NCI-H748 (cell line): ENCODE results near the gene ITPKB.

ENCODE experiments used
- DNase-seq: peaks from one replicate; lab custom pipeline; 2025; ENCODE audit not compliant: unreplicated experiment; lab: John Stamatoyannopoulos, UW

The ITPKB gene

GRCh38 chr1:226586116-226586515 is 153.0 kb downstream of the ITPKB start:
- DNase-seq: no peak

- DNase-seq: no peak
Measured at GRCh38 chr1:226584164-226584563, 154.9 kb downstream of the ITPKB start.

- no peak for DNase-seq
Measured at GRCh38 chr1:226582966-226583365, 156.1 kb downstream of the ITPKB start.
